ENCODE measurements around the gene GRIK1.

The GRIK1 gene

DNA sequence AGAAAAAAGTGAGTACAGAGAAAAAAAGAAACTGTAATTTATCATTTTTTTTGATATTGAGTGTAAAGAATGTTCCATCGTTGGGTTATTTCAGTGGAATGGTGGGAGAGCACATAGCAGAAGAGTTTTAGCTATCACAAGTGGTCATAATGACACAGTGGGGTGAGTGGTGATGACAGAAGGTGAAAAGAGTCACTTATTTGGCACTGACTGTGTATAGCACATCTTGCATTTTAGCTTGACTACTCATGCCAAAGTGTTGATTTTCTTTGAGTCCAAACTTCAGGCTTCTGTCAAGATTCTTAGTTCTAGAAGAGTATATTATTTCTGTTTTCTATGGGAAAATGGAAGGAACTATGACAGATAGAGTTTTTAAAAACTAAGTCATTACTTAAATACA is 261.2 kb downstream of the GRIK1 start:
- Histone ChIP-seq H3K9me3 (ENCODE audit: control insufficient read depth, insufficient read depth, low read length) (no peaks in the 10 kb centered on the region), H3K27me3 (ENCODE audit: control insufficient read depth, insufficient read depth, low read length) (no peaks in the 10 kb centered on the region), H3K4me3 (ENCODE audit: low read length) (no peak overlapping the region), H3K27ac (ENCODE audit: low read length) (no peak overlapping the region), H3K36me3 (ENCODE audit: control insufficient read depth, insufficient read depth, low read length) (no peaks in the 10 kb centered on the region), H3K4me1 (ENCODE audit: control insufficient read depth, insufficient read depth, low read length) (peaks cover 3% of the 10 kb centered on the region; the same call in 1 of the 2 replicates)
- WGBS (ENCODE audit: insufficient coverage, insufficient read length): 100% methylated on average over 1 of the region's 1 CpG
- no peak for DNase-seq (ENCODE audit: low read depth, low spot score)

DNA sequence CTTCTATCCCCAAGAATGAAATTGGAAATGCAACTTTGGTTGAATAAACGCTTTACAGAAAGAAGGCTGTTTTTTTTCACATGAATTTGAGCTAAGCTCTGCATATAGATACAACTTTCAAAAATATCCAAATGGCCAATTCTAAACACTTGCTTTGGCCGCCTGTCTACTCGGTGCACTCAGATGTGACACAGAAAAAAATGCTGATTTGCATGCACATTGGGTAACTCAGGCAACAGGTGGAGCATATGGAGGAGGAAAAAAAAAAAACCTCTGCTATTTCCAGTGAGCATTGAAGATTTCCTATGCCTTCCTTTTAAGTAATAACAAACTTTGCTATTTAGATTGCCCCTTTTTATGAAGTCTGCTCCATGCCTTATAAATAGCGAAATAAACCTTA is 262.5 kb downstream of the GRIK1 start:
- no peak for DNase-seq (ENCODE audit: low read depth, low spot score)
- no peaks in the 10 kb centered on the region for H3K36me3 ChIP-seq (ENCODE audit: control insufficient read depth, insufficient read depth, low read length)
- H3K4me3 ChIP-seq (ENCODE audit: low read length): no peak overlapping the region
- H3K4me1 ChIP-seq (ENCODE audit: control insufficient read depth, insufficient read depth, low read length): peaks cover 3% of the 10 kb centered on the region; the same call in 1 of the 2 replicates
- H3K27me3 ChIP-seq (ENCODE audit: control insufficient read depth, insufficient read depth, low read length): no peaks in the 10 kb centered on the region
- no CpG with 5 or more reads among the region's 4 CpGs for WGBS (ENCODE audit: insufficient coverage, insufficient read length)
- no peak overlapping the region for H3K27ac ChIP-seq (ENCODE audit: low read length)
- H3K9me3 ChIP-seq (ENCODE audit: control insufficient read depth, insufficient read depth, low read length): no peaks in the 10 kb centered on the region

- Histone ChIP-seq H3K4me3 (ENCODE audit: low read length) (no peak overlapping the region), H3K36me3 (ENCODE audit: control insufficient read depth, insufficient read depth, low read length) (no peaks in the 10 kb centered on the region), H3K4me1 (ENCODE audit: control insufficient read depth, insufficient read depth, low read length) (peaks cover 3% of the 10 kb centered on the region; the same call in 1 of the 2 replicates), H3K9me3 (ENCODE audit: control insufficient read depth, insufficient read depth, low read length) (no peaks in the 10 kb centered on the region), H3K27ac (ENCODE audit: low read length) (no peak overlapping the region), H3K27me3 (ENCODE audit: control insufficient read depth, insufficient read depth, low read length) (no peaks in the 10 kb centered on the region)
- DNase-seq (ENCODE audit: low read depth, low spot score): no peak
- no CpG with 5 or more reads among the region's 4 CpGs for WGBS (ENCODE audit: insufficient coverage, insufficient read length)
These were observed 263.4 kb downstream of the GRIK1 start for GRCh38 chr21:29676395-29676794.

DNA sequence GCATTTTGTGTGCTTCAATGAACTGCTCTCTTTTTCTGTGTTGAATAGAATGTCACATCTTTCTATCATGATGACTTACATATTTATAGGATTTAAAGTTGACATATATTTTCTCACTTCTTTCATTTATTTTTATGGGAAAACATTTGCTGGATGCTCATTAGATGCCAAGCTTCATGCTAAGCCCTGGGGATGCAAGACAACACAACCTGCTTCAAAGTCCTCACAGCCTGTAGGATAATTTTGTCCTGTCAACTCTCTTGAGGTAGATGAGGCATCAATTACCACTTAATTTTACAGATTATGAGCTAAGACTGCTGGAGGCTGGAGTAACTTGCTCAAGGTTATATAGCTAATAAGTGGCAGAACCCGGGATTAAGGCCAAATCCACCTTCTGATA is 264.3 kb downstream of the GRIK1 start:
- no CpG with 5 or more reads among the region's 1 CpG for WGBS (ENCODE audit: insufficient coverage, insufficient read length)
- no peak for DNase-seq (ENCODE audit: low read depth, low spot score)
- no peaks in the 10 kb centered on the region for H3K9me3 ChIP-seq (ENCODE audit: control insufficient read depth, insufficient read depth, low read length)
- no peak overlapping the region for H3K27ac ChIP-seq (ENCODE audit: low read length)
- no peaks in the 10 kb centered on the region for H3K36me3 ChIP-seq (ENCODE audit: control insufficient read depth, insufficient read depth, low read length)
- H3K27me3 ChIP-seq (ENCODE audit: control insufficient read depth, insufficient read depth, low read length): no peaks in the 10 kb centered on the region
- peaks cover 3% of the 10 kb centered on the region; the same call in 1 of the 2 replicates for H3K4me1 ChIP-seq (ENCODE audit: control insufficient read depth, insufficient read depth, low read length)
- no peak overlapping the region for H3K4me3 ChIP-seq (ENCODE audit: low read length)

- no peak overlapping the region for H3K4me3 ChIP-seq (ENCODE audit: low read length)
- DNase-seq (ENCODE audit: low read depth, low spot score): no peak
- H3K27me3 ChIP-seq (ENCODE audit: control insufficient read depth, insufficient read depth, low read length): no peaks in the 10 kb centered on the region
- H3K36me3 ChIP-seq (ENCODE audit: control insufficient read depth, insufficient read depth, low read length): no peaks in the 10 kb centered on the region
- no peak overlapping the region for H3K27ac ChIP-seq (ENCODE audit: low read length)
- H3K4me1 ChIP-seq (ENCODE audit: control insufficient read depth, insufficient read depth, low read length): peaks cover 3% of the 10 kb centered on the region; the same call in 1 of the 2 replicates
- H3K9me3 ChIP-seq (ENCODE audit: control insufficient read depth, insufficient read depth, low read length): no peaks in the 10 kb centered on the region
- WGBS (ENCODE audit: insufficient coverage, insufficient read length): no CpG with 5 or more reads among the region's 3 CpGs
These were observed 265.5 kb downstream of the GRIK1 start for GRCh38 chr21:29674343-29674742.

DNA sequence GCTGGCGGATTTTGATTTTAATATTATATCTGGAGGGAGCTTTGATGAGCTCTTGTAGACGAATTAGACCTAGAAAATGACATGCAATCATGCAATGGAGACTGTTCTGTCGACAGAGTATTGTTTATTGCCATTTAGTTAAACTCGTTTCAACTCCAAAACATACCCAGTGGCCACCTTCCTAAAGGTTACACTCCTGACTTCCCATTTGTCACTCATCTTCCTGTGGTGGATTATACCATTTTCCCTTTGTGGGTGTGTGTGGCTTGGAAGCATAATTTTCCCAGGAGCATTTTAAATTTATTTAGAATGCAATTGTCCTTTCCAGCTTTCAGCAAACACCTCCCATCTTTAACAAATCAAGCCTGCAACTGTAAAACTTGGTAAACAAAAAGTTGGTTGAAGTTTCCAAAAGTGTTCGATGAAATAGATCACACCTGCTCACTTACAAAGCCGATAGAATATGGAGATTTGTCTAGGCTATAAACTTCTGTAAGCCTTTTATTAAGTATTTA is 266.6 kb downstream of the GRIK1 start:
- no peaks in the 10 kb centered on the region for H3K27me3 ChIP-seq (ENCODE audit: control insufficient read depth, insufficient read depth, low read length)
- no peaks in the 10 kb centered on the region for H3K36me3 ChIP-seq (ENCODE audit: control insufficient read depth, insufficient read depth, low read length)
- no peak for DNase-seq (ENCODE audit: low read depth, low spot score)
- H3K4me1 ChIP-seq (ENCODE audit: control insufficient read depth, insufficient read depth, low read length): peaks cover 3% of the 10 kb centered on the region; the same call in 1 of the 2 replicates
- H3K27ac ChIP-seq (ENCODE audit: low read length): no peak overlapping the region
- H3K4me3 ChIP-seq (ENCODE audit: low read length): no peak overlapping the region
- no CpG with 5 or more reads among the region's 6 CpGs for WGBS (ENCODE audit: insufficient coverage, insufficient read length)
- H3K9me3 ChIP-seq (ENCODE audit: control insufficient read depth, insufficient read depth, low read length): no peaks in the 10 kb centered on the region

DNA sequence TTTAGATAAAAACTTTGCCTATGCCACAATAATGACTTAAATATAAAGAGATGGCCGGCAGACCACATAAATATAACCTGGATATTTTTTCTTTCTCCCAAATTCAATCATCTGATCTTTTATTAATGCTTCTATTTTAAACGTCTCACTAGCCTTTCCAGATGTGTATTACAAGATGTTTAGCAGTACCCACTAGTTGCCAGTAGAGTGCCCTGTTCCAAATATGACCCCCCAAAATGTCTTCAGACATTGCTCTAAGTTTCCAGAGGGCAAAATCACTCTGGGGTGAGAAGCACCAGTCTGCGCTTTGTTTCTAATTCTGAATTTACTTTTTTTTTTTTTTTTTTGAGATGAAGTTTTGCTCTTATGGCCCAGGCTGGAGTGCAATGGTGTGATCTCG is 268.1 kb downstream of the GRIK1 start:
- DNase-seq (ENCODE audit: low read depth, low spot score): no peak
- H3K4me1 ChIP-seq (ENCODE audit: control insufficient read depth, insufficient read depth, low read length): peaks cover 3% of the 10 kb centered on the region; the same call in 1 of the 2 replicates
- no peaks in the 10 kb centered on the region for H3K36me3 ChIP-seq (ENCODE audit: control insufficient read depth, insufficient read depth, low read length)
- no peak overlapping the region for H3K27ac ChIP-seq (ENCODE audit: low read length)
- WGBS (ENCODE audit: insufficient coverage, insufficient read length): no CpG with 5 or more reads among the region's 4 CpGs
- H3K9me3 ChIP-seq (ENCODE audit: control insufficient read depth, insufficient read depth, low read length): no peaks in the 10 kb centered on the region
- no peaks in the 10 kb centered on the region for H3K27me3 ChIP-seq (ENCODE audit: control insufficient read depth, insufficient read depth, low read length)
- no peak overlapping the region for H3K4me3 ChIP-seq (ENCODE audit: low read length)

DNA sequence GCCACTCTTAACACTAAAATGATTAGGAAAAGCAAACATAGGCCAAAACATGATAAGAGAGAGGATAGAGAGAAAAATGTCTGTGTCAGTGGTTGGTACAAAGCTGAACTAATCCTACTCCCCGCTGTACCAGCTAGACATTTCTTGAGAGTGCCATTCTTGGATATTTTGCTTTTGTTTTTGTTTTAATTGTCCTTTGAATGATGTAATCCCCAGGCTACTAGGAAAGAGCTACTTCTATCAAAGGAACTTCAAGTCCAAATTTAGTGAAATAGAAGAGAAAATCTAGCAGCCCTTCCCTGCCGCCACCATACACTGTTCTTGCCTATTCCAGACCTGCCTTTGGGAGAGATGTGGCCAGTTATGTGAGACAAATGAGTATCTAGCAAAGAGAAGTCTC is 269.6 kb downstream of the GRIK1 start:
- DNase-seq (ENCODE audit: low read depth, low spot score): no peak
- WGBS (ENCODE audit: insufficient coverage, insufficient read length): no CpG with 5 or more reads among the region's 2 CpGs
- no peaks in the 10 kb centered on the region for H3K9me3 ChIP-seq (ENCODE audit: control insufficient read depth, insufficient read depth, low read length)
- no peak overlapping the region for H3K27ac ChIP-seq (ENCODE audit: low read length)
- no peaks in the 10 kb centered on the region for H3K4me1 ChIP-seq (ENCODE audit: control insufficient read depth, insufficient read depth, low read length)
- no peaks in the 10 kb centered on the region for H3K27me3 ChIP-seq (ENCODE audit: control insufficient read depth, insufficient read depth, low read length)
- no peaks in the 10 kb centered on the region for H3K36me3 ChIP-seq (ENCODE audit: control insufficient read depth, insufficient read depth, low read length)
- H3K4me3 ChIP-seq (ENCODE audit: low read length): no peak overlapping the region

- Histone ChIP-seq H3K36me3 (ENCODE audit: control insufficient read depth, insufficient read depth, low read length) (no peaks in the 10 kb centered on the region), H3K27me3 (ENCODE audit: control insufficient read depth, insufficient read depth, low read length) (no peaks in the 10 kb centered on the region), H3K4me3 (ENCODE audit: low read length) (no peak overlapping the region), H3K9me3 (ENCODE audit: control insufficient read depth, insufficient read depth, low read length) (no peaks in the 10 kb centered on the region), H3K27ac (ENCODE audit: low read length) (no peak overlapping the region), H3K4me1 (ENCODE audit: control insufficient read depth, insufficient read depth, low read length) (no peaks in the 10 kb centered on the region)
- no peak for DNase-seq (ENCODE audit: low read depth, low spot score)
- no CpG with 5 or more reads among the region's 2 CpGs for WGBS (ENCODE audit: insufficient coverage, insufficient read length)
These were observed 270.4 kb downstream of the GRIK1 start for GRCh38 chr21:29669416-29669815.

- Histone ChIP-seq H3K4me3 (ENCODE audit: low read length) (no peak overlapping the region), H3K27ac (ENCODE audit: low read length) (no peak overlapping the region)
These were observed 272.1 kb downstream of the GRIK1 start for GRCh38 chr21:29667651-29668050.

DNA sequence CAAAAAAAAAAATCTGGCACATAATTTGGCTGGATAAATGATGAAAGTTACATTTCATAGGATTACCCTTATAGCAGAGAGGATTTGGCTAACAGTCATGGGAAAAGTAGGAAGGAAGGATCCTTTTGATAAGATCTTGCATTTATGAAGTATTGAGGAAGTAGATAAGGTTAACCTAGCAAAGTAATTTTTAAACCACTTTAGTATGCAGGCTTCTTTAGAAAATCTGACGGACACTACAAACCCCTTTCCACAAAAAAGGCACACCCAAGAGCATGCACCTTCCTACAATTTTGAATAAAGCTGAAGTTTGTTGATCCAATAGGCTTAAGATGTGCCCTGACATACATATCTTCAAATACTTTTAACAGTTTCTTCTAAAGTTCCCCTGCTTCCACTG is 275.2 kb downstream of the GRIK1 start:
- no peak overlapping the region for H3K4me3 ChIP-seq (ENCODE audit: low read length)
- no peak overlapping the region for H3K27ac ChIP-seq (ENCODE audit: low read length)
- no peaks in the 10 kb centered on the region for H3K36me3 ChIP-seq (ENCODE audit: control insufficient read depth, insufficient read depth, low read length)
- no CpG with 5 or more reads among the region's 1 CpG for WGBS (ENCODE audit: insufficient coverage, insufficient read length)
- H3K9me3 ChIP-seq (ENCODE audit: control insufficient read depth, insufficient read depth, low read length): no peaks in the 10 kb centered on the region
- no peak for DNase-seq (ENCODE audit: low read depth, low spot score)
- H3K27me3 ChIP-seq (ENCODE audit: control insufficient read depth, insufficient read depth, low read length): no peaks in the 10 kb centered on the region
- no peaks in the 10 kb centered on the region for H3K4me1 ChIP-seq (ENCODE audit: control insufficient read depth, insufficient read depth, low read length)

More at GRCh38 chr21:29667651-29668050, 272.1 kb downstream of the GRIK1 start:
- WGBS (ENCODE audit: insufficient coverage, insufficient read length): no CpG with 5 or more reads among the region's 3 CpGs
- no peak for DNase-seq (ENCODE audit: low read depth, low spot score)
- H3K27me3 ChIP-seq (ENCODE audit: control insufficient read depth, insufficient read depth, low read length): no peaks in the 10 kb centered on the region
- H3K9me3 ChIP-seq (ENCODE audit: control insufficient read depth, insufficient read depth, low read length): no peaks in the 10 kb centered on the region
- no peaks in the 10 kb centered on the region for H3K36me3 ChIP-seq (ENCODE audit: control insufficient read depth, insufficient read depth, low read length)
- H3K4me1 ChIP-seq (ENCODE audit: control insufficient read depth, insufficient read depth, low read length): no peaks in the 10 kb centered on the region
